ENCODE measurements around the gene BPIFB3. TPM values are rescaled to one million over a fixed set of nuclear protein-coding genes. Genes with fewer than 3 reads are reported as not detected.
A peak's percentile ranks its signal among the peaks of the same experiment; 100 is the strongest.

BPIFB3 gene
- total RNA-seq, 1 experiment from 2014 or later = not detected

GRCh38 chr20:33005132-33005566, 48.6 kb upstream of the BPIFB3 start:
- H3K4me3 Mint-ChIP-seq = no peak overlapping the region
- ChIA-PET CTCF (interaction anchor here (0.6 to 3.5 kb wide), 28 partner anchors 10 to 466 kb away, joined by 3 to 51 read pairs (median 4); partner anchors contain the start of gene BPIFB6), POLR2A (no interaction called here)
- ATAC-seq = peak; percentile 61
- TF ChIP-seq MAX (CRISPR knock-in tag; IDR thresholded peaks at IDR 0.05) = no peak
- TF ChIP-seq, protein P1, sequence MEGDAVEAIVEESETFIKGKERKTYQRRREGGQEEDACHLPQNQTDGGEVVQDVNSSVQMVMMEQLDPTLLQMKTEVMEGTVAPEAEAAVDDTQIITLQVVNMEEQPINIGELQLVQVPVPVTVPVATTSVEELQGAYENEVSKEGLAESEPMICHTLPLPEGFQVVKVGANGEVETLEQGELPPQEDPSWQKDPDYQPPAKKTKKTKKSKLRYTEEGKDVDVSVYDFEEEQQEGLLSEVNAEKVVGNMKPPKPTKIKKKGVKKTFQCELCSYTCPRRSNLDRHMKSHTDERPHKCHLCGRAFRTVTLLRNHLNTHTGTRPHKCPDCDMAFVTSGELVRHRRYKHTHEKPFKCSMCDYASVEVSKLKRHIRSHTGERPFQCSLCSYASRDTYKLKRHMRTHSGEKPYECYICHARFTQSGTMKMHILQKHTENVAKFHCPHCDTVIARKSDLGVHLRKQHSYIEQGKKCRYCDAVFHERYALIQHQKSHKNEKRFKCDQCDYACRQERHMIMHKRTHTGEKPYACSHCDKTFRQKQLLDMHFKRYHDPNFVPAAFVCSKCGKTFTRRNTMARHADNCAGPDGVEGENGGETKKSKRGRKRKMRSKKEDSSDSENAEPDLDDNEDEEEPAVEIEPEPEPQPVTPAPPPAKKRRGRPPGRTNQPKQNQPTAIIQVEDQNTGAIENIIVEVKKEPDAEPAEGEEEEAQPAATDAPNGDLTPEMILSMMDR (IDR thresholded peaks at IDR 0.05) = peak; percentile 81
- no peaks in the 10 kb centered on the region; the same call in 1 of the 2 replicates for H3K36me3 Mint-ChIP-seq
- no peaks in the 10 kb centered on the region for H3K27me3 Mint-ChIP-seq (ENCODE audit: low read depth)
- H3K9me3 Mint-ChIP-seq = peaks cover 6% of the 10 kb centered on the region
- DNase-seq (ENCODE audit: low spot score) = no peak
- no peak overlapping the region for H3K27ac Mint-ChIP-seq
- peaks cover 6% of the 10 kb centered on the region; the same call in 1 of the 2 replicates for H3K4me1 Mint-ChIP-seq

- no peak for DNase-seq (ENCODE audit: low spot score)
- no peak overlapping the region for H3K4me3 Mint-ChIP-seq
- peaks cover 6% of the 10 kb centered on the region for H3K9me3 Mint-ChIP-seq
- no peak overlapping the region for H3K27ac Mint-ChIP-seq
- ChIA-PET CTCF (interaction anchor here (0.5 to 3.5 kb wide), 6 partner anchors 10 to 104 kb away, joined by 3 to 51 read pairs (median 6); partner anchors contain the start of gene BPIFB6), POLR2A (no interaction called here)
- TF ChIP-seq, protein P2, sequence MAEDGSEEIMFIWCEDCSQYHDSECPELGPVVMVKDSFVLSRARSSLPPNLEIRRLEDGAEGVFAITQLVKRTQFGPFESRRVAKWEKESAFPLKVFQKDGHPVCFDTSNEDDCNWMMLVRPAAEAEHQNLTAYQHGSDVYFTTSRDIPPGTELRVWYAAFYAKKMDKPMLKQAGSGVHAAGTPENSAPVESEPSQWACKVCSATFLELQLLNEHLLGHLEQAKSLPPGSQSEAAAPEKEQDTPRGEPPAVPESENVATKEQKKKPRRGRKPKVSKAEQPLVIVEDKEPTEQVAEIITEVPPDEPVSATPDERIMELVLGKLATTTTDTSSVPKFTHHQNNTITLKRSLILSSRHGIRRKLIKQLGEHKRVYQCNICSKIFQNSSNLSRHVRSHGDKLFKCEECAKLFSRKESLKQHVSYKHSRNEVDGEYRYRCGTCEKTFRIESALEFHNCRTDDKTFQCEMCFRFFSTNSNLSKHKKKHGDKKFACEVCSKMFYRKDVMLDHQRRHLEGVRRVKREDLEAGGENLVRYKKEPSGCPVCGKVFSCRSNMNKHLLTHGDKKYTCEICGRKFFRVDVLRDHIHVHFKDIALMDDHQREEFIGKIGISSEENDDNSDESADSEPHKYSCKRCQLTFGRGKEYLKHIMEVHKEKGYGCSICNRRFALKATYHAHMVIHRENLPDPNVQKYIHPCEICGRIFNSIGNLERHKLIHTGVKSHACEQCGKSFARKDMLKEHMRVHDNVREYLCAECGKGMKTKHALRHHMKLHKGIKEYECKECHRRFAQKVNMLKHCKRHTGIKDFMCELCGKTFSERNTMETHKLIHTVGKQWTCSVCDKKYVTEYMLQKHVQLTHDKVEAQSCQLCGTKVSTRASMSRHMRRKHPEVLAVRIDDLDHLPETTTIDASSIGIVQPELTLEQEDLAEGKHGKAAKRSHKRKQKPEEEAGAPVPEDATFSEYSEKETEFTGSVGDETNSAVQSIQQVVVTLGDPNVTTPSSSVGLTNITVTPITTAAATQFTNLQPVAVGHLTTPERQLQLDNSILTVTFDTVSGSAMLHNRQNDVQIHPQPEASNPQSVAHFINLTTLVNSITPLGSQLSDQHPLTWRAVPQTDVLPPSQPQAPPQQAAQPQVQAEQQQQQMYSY (CRISPR knock-in tag; IDR thresholded peaks at IDR 0.05) = no peak
- TF ChIP-seq GABPB1 (CRISPR knock-in tag; IDR thresholded peaks at IDR 0.05) = peak; percentile 100
- no peak for ATAC-seq
- no peaks in the 10 kb centered on the region; the same call in 1 of the 2 replicates for H3K36me3 Mint-ChIP-seq
- H3K4me1 Mint-ChIP-seq = peaks cover 6% of the 10 kb centered on the region; the same call in 1 of the 2 replicates
- no peaks in the 10 kb centered on the region for H3K27me3 Mint-ChIP-seq (ENCODE audit: low read depth)
Observed at GRCh38 chr20:33005908-33006775, 47.6 kb upstream of the BPIFB3 start.

GRCh38 chr20:33006776-33007375, 46.8 kb upstream of the BPIFB3 start:
- peaks cover 6% of the 10 kb centered on the region for H3K9me3 Mint-ChIP-seq
- ChIA-PET POLR2A (no interaction called here), CTCF (interaction anchor here (0.5 to 3.5 kb wide), 6 partner anchors 9 to 105 kb away, joined by 3 to 51 read pairs (median 6); partner anchors contain the start of gene BPIFB6)
- H3K4me1 Mint-ChIP-seq = peaks cover 6% of the 10 kb centered on the region; the same call in 1 of the 2 replicates
- TF ChIP-seq GABPB1 (CRISPR knock-in tag; IDR thresholded peaks at IDR 0.05) (peak; percentile 37; the same call in 1 of the 2 replicates), ATF3 (CRISPR knock-in tag; conservative IDR thresholded peaks at IDR 0.05) (no peak), ARID4B (CRISPR knock-in tag; IDR thresholded peaks at IDR 0.05; ENCODE audit: borderline replicate concordance) (no peak), ESRRA (CRISPR knock-in tag; IDR thresholded peaks at IDR 0.05; ENCODE audit: borderline replicate concordance) (no peak), ZNF219 (CRISPR knock-in tag; IDR thresholded peaks at IDR 0.05; ENCODE audit: borderline replicate concordance) (no peak)
- H3K27ac Mint-ChIP-seq = no peak overlapping the region
- no peaks in the 10 kb centered on the region for H3K27me3 Mint-ChIP-seq (ENCODE audit: low read depth)
- no peak overlapping the region for H3K4me3 Mint-ChIP-seq
- no peak for DNase-seq (ENCODE audit: low spot score)
- ATAC-seq = no peak
- H3K36me3 Mint-ChIP-seq = no peaks in the 10 kb centered on the region; the same call in 1 of the 2 replicates

All from WTC11 (cell line).